Loucy (cell line): ENCODE measurements around the gene XCR1.

Experiments
- CTCF ChIP-seq: fragments of 200-600 bp; sonication (generic); conservative IDR thresholded peaks from 2 replicates; pipeline ENCODE4 v1.5.1; 2014; ENCODE audit warnings: mild to moderate bottlenecking, antibody characterized with exemption, low read length
- EZH2phosphoT487 ChIP-seq: fragments of 200-600 bp; IDR thresholded peaks from 2 replicates; pipeline ENCODE4 v1.6.1; 2018; ENCODE audit warnings: antibody characterized with exemption, mild to moderate bottlenecking, moderate library complexity, borderline replicate concordance

- TF ChIP-seq CTCF (no peak), EZH2phosphoT487 (no peak)
These were observed 43.4 kb upstream of the XCR1 start for GRCh38 chr3:46070595-46071093.
